Suprapubic skin (tissue), 4 donors: ENCODE results near the gene PIAS4. TPM values are rescaled to one million over a fixed set of nuclear protein-coding genes. Genes with fewer than 3 reads are reported as not detected.
A peak's percentile ranks its signal among the peaks of the same experiment; 100 is the strongest.

Experiments used
- DNase-seq, 2 donors: peaks; one replicate each; pipeline ENCODE4 v3.0.0-alpha.2; 2019; ENCODE audit warnings: low spot score in 2 of 2
- H3K27ac ChIP-seq: fragments of 200-600 bp; sonication (generic); one replicate; pipeline ENCODE4 v1.5.1; 2019
- H3K27me3 ChIP-seq: fragments of 200-600 bp; sonication (generic); one replicate; pipeline ENCODE4 v1.5.1; 2019
- H3K36me3 ChIP-seq: fragments of 200-600 bp; sonication (generic); one replicate; pipeline ENCODE4 v1.5.1; 2019
- H3K4me1 ChIP-seq: fragments of 200-600 bp; sonication (generic); one replicate; pipeline ENCODE4 v1.5.1; 2019
- H3K4me3 ChIP-seq: fragments of 200-600 bp; sonication (generic); one replicate; pipeline ENCODE4 v1.5.1; 2019; ENCODE audit warnings: mild to moderate bottlenecking
- H3K9me3 ChIP-seq: fragments of 200-600 bp; sonication (generic); one replicate; pipeline ENCODE4 v1.5.1; 2019
- EP300 ChIP-seq: sonication (generic); formaldehyde crosslinking; IDR thresholded peaks from one replicate; pipeline ENCODE4 v1.6.1; 2017; ENCODE audit warnings: antibody characterized with exemption
- POLR2A ChIP-seq, 2 donors: fragments of 450-650 bp; IDR thresholded peaks; one replicate each; pipeline ENCODE4 v1.6.1; 2017; ENCODE audit warnings: antibody characterized with exemption in 2 of 2, mild to moderate bottlenecking in 2 of 2, moderate library complexity in 2 of 2
- POLR2AphosphoS5 ChIP-seq, 3 donors: sonication (generic); formaldehyde crosslinking; IDR thresholded peaks; one replicate each; pipeline ENCODE4 v1.6.1; 2017; ENCODE audit warnings: antibody characterized with exemption in 3 of 3
- WGBS: methylation state at CpG from one replicate; pipeline ENCODE4 v1.1.5; 2018; 5-methylcytosine and 5-hydroxymethylcytosine counted together
- total RNA-seq, 4 donors: library from RNA; depleted of rRNA; stranded (reverse); fragments of >200 nt; gene quantifications; one replicate each; pipeline ENCODE4 v1.1.0, GENCODE V29; 2016
- TF ChIP-seq, protein P1 (sequence below), 2 donors: fragments of 200-600 bp in 1 of 2; fragments of 450-650 bp in 1 of 2; sonication (generic) in 1 of 2; IDR thresholded peaks; one replicate each; pipeline ENCODE4 v1.5.1; 2016 to 2019; ENCODE audit warnings: antibody characterized with exemption in 2 of 2, mild to moderate bottlenecking in 1 of 2, moderate library complexity in 1 of 2

The PIAS4 gene
- total RNA-seq, 4 donors from 2014 or later, result 17.1 to 28.7 (median 22.6) TPM

DNA sequence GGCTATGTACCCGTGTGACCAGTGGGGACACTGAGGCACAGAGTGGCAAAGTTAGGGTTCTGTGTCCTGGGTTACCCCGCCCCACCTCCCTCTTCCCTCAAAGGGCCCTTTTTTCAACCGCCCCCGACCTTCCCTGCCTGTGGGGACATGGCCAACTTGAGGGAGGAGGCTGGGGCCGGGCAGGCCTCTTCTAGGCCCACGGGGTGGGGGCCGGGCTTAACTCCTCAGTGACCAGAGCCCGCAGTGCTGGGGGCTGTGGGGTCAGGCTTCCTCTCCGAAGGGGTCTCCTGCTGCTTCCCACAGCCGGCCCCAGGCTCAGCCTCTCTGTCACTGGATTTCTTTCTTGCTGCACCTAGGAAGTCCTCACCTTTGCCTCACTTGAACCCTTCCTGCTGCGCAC, 23.9 kb downstream of the PIAS4 start:
- WGBS, result 100% methylated on average over 2 of the region's 11 CpGs
- TF ChIP-seq, protein P1, sequence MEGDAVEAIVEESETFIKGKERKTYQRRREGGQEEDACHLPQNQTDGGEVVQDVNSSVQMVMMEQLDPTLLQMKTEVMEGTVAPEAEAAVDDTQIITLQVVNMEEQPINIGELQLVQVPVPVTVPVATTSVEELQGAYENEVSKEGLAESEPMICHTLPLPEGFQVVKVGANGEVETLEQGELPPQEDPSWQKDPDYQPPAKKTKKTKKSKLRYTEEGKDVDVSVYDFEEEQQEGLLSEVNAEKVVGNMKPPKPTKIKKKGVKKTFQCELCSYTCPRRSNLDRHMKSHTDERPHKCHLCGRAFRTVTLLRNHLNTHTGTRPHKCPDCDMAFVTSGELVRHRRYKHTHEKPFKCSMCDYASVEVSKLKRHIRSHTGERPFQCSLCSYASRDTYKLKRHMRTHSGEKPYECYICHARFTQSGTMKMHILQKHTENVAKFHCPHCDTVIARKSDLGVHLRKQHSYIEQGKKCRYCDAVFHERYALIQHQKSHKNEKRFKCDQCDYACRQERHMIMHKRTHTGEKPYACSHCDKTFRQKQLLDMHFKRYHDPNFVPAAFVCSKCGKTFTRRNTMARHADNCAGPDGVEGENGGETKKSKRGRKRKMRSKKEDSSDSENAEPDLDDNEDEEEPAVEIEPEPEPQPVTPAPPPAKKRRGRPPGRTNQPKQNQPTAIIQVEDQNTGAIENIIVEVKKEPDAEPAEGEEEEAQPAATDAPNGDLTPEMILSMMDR (IDR thresholded peaks at IDR 0.05), result no peak
- TF ChIP-seq POLR2A (IDR thresholded peaks at IDR 0.05) (no peak), POLR2AphosphoS5 (IDR thresholded peaks at IDR 0.05) (no peak), EP300 (no peak)
- Histone ChIP-seq H3K4me1 (peaks cover 7% of the 10 kb centered on the region), H3K27me3 (no peaks in the 10 kb centered on the region), H3K36me3 (peaks cover 77% of the 10 kb centered on the region), H3K27ac (peak overlapping the region; percentile 5), H3K4me3 (no peak overlapping the region), H3K9me3 (no peaks in the 10 kb centered on the region)
- DNase-seq, result no peak

DNA sequence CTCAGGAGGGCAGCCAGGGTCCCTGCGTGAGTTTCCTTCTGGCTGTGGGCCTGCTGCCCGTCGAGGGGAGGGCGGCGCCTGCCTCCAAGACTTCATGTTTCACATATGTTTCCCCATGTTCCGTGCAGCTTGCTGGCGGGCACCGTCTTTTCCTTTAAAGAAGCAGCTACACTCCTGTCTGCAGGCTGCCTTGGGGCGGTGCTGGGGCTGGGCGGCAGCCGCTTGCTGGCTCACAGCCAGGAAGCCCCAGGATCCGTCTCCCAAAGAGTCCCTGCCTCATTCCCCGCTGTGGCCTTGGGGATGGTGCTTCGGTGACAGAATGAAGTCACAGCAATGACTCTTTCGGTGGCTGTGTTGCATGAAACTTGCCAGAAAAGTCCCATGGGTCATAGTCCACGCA, 24.9 kb downstream of the PIAS4 start:
- DNase-seq, result no peak
- Histone ChIP-seq H3K4me3 (no peak overlapping the region), H3K36me3 (peaks cover 79% of the 10 kb centered on the region), H3K27me3 (no peaks in the 10 kb centered on the region), H3K9me3 (no peaks in the 10 kb centered on the region), H3K4me1 (peaks cover 7% of the 10 kb centered on the region), H3K27ac (peak overlapping the region; percentile 5)
- TF ChIP-seq POLR2AphosphoS5 (IDR thresholded peaks at IDR 0.05), result no peak
- TF ChIP-seq, protein P1 (IDR thresholded peaks at IDR 0.05), result no peak
- TF ChIP-seq EP300, result no peak
- TF ChIP-seq POLR2A (IDR thresholded peaks at IDR 0.05), result no peak
- 45% methylated on average over 4 of the region's 16 CpGs for whole genome bisulfite sequencing

DNA sequence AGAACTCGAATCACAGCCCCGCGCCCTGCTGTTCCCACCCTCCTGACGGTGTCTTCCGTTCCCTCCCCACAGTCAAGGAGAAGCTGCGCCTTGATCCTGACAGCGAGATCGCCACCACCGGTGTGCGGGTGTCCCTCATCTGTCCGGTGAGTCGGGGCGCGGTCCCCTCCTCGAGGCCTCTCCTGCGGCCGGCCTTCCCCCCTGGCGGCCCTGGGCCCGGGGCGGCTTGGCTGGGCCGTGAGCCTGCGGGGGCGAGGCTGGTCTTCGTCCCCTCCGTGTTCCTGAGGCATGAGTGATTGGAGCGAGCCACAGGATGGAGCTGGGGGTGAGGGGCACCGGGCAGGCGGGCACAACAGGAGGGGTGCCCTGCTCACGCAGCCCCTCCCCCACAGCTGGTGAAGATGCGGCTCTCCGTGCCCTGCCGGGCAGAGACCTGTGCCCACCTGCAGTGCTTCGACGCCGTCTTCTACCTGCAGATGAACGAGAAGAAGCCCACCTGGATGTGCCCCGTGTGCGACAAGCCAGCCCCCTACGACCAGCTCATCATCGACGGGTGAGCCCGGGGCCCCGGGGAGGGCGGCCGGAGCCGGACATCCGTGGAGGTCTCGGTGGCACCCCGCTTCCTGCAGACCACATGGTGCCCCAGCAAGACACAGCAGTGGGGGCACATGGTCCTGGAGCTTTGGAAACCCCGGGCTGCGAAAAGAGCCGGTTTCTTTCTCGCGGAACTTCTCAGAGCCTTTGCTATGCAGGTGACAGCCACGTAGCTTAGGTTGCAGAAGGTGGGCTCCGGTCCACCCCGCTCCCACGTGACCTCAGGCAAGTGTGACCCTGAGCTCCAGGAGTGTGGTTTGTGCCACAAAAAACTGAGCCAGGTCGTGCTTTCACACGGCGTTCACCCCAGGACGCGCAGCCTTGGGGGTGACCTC, 25.8 kb downstream of the PIAS4 start:
- Histone ChIP-seq H3K27me3 (no peaks in the 10 kb centered on the region), H3K9me3 (no peaks in the 10 kb centered on the region), H3K36me3 (peaks cover 80% of the 10 kb centered on the region), H3K4me1 (peaks cover 7% of the 10 kb centered on the region), H3K27ac (no peak overlapping the region), H3K4me3 (no peak overlapping the region)
- 91% methylated on average over 28 of the region's 63 CpGs for WGBS
- TF ChIP-seq POLR2A (IDR thresholded peaks at IDR 0.05) (no peak), POLR2AphosphoS5 (IDR thresholded peaks at IDR 0.05) (no peak), EP300 (no peak)
- TF ChIP-seq, protein P1 (IDR thresholded peaks at IDR 0.05), result no peak
- no peak for DNase-seq

DNA sequence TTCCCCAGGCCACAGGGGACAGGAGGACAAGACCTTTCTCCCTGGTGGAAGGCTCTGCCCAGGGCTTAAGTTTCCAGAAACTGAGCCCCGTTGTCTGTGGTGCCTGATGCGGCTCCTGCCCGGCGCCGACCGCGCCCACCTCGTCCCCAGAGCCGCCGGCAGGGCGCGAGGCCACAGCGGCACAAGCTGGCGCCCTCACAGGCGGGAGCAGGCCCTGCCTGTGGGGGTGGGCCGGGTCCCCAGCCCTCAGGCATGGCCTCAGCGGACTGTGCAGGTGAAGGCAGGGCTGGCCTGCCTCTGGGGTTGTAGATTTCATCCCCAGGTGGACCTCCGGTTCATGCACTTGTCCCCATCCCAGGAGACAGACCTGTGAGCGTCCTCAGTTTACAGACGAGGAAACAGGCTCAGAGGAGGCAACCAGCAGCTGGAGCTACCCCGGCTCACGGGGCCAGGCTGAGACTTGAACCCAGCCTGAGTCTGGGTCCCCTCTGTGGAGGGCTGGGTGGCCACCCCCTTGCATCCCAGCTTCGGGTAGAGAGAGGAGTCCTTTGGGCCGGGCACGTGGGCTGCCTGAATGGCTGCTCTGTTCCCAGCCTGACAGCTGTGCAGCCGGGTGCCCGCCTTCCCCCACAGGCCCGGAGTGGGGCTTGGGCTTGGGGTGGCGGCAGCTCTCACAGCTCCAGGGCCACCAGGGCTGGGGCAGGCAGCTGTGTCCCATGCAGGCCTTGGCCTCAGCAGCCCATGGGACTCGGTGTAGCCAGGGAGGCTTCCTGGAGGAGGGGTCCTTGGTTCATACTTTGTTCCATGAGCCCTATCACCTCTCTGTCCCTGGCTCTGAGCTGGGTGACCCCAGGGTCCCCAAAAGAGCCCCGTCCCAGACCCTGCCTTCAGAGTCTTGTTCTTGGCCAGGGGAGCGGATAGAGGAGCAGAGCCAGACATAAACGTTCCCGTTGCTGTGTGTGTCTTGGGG, 26.8 kb downstream of the PIAS4 start:
- Histone ChIP-seq H3K4me1 (peaks cover 7% of the 10 kb centered on the region), H3K4me3 (no peak overlapping the region), H3K9me3 (no peaks in the 10 kb centered on the region), H3K36me3 (peaks cover 76% of the 10 kb centered on the region), H3K27ac (no peak overlapping the region), H3K27me3 (no peaks in the 10 kb centered on the region)
- no peak for DNase-seq
- TF ChIP-seq, protein P1 (IDR thresholded peaks at IDR 0.05), result no peak
- TF ChIP-seq EP300, result no peak
- TF ChIP-seq POLR2AphosphoS5 (IDR thresholded peaks at IDR 0.05), result no peak
- no peak for TF ChIP-seq POLR2A (IDR thresholded peaks at IDR 0.05)
- WGBS, result 66% methylated on average over 5 of the region's 34 CpGs
